Measurements from ENCODE around the gene CLP1. TPM values are rescaled to one million over a fixed set of nuclear protein-coding genes. Genes with fewer than 3 reads are reported as not detected.

Gene CLP1
- 1 to 10 TPM; 4.0 to 9.0 (median 7.1) TPM for total RNA-seq
- polyA plus RNA-seq: 1 to 10 TPM; 2.9 to 9.0 TPM
- long read RNA-seq, donor 1, transcript CLP1-205 (3 exons, 2,435 nt): major isoform, 9 of 11 reads
- long read RNA-seq, donor 1, partial matches to known transcripts: 1 of 11 reads
- long read RNA-seq, donor 1, other reads (novel, unspliced or antisense): 0 of 11 reads
- long read RNA-seq, donor 2, transcript CLP1-205 (3 exons, 2,435 nt): major isoform, 5 of 5 reads
- long read RNA-seq, donor 2, partial matches to known transcripts: 0 of 5 reads
- long read RNA-seq, donor 2, other reads (novel, unspliced or antisense): 0 of 5 reads
- long read RNA-seq, donor 3, transcript CLP1-205 (3 exons, 2,435 nt): major isoform, 40 of 44 reads
- long read RNA-seq, donor 3, partial matches to known transcripts: 1 of 44 reads
- long read RNA-seq, donor 3, other reads (novel, unspliced or antisense): 1 of 44 reads

DNA sequence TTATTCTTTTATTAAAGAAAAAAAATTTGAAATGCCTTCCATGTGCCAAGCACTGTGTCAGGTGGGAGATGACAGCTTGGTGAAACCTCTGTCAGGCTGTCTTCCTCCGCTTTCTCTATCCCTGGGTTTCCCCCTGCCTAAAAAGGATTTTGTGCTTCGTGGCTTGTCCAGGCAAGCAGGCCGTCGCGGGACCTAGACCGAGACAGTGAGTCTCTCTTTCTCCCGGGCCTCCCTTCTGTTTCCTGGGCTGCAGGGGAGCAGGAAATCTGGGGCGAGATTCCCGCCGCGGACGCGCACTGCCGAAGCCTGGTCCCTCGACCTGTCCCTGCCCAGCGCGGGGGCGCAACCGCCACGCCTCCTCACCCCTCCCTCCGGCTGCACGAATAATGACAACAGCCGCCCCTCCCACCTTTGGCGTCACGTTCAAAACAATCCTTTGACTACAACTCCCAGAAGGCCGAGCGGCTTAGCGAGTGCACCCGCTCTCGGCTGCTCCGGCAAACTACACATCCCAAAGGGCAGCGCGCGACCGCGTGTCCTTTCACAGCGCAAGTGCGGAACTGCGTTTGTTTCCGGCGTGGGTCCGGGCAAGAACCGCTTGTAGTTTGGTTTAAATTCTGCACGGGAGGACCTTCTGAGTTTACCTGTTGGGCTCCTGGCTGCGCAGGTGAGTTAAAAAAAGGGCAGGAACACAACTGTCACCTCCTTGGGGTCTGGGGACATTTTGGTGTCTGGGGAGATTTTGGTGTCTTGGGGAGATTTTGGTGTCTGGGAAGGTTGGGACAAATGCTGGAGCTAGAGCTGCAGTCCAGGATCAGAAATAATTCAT lies at the start of gene CLP1:
CLP1 (plus strand) TSS at position 569 of the 829 bp plus-strand sequence. CDS start 1,715 bp downstream, outside the sequence.
- H3K4me3 ChIP-seq: peak within 1 kb of the TSS; percentile 27 to 88 (median 69)
- DNase-seq: peak; percentile 99 to 100
- no peaks in the 10 kb centered on the region for H3K9me3 ChIP-seq
- peaks cover 0 to 34% (median 26%) of the 10 kb centered on the region in 9 donors for H3K36me3 ChIP-seq
- intact Hi-C loops (cut with DNase I): loop anchor here in 3 of 10 donors (1.0 to 10.0 kb wide), 2 partner anchors 10 to 147 kb away; no protein-coding TSS in a partner anchor
- ATAC-seq: peak; percentile 99
- H3K27me3 ChIP-seq: peaks cover 0 to under 1% (median 0%) of the 10 kb centered on the region in 7 donors
- TF ChIP-seq, protein P1, sequence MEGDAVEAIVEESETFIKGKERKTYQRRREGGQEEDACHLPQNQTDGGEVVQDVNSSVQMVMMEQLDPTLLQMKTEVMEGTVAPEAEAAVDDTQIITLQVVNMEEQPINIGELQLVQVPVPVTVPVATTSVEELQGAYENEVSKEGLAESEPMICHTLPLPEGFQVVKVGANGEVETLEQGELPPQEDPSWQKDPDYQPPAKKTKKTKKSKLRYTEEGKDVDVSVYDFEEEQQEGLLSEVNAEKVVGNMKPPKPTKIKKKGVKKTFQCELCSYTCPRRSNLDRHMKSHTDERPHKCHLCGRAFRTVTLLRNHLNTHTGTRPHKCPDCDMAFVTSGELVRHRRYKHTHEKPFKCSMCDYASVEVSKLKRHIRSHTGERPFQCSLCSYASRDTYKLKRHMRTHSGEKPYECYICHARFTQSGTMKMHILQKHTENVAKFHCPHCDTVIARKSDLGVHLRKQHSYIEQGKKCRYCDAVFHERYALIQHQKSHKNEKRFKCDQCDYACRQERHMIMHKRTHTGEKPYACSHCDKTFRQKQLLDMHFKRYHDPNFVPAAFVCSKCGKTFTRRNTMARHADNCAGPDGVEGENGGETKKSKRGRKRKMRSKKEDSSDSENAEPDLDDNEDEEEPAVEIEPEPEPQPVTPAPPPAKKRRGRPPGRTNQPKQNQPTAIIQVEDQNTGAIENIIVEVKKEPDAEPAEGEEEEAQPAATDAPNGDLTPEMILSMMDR (IDR thresholded peaks at IDR 0.05): no peak
- peak within 1 kb of the TSS; percentile 14 to 97 (median 86) for H3K27ac ChIP-seq
- peaks cover 3 to 40% (median 18%) of the 10 kb centered on the region in 9 donors for H3K4me1 ChIP-seq
- WGBS, 2 donors: 1% methylated on average over 45 of the region's 45 CpGs

DNA sequence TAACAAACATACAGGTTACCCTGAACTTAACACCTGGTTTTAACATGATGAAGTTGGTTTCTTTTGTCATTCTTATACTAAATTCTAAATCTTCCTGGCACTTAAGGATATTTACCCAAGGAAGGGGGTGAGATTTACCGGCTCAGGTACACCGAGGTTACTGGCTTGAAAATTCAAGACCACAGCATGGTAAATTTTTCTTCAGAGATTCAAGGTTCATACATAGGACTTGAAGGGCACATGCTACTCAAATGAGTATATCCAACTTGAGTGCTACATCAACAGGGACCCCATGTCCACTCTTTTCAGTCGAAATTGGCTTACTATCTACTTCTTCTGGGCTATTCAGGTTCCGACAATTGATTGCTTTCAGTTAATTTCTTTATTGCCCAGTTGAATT lies 47.4 kb upstream of the CLP1 start:
- no peak for ATAC-seq
- peaks cover 0 to 100% (median 16%) of the 10 kb centered on the region in 9 donors for H3K36me3 ChIP-seq
- H3K4me3 ChIP-seq: no peak overlapping the region
- peaks cover 0 to 4% (median 0%) of the 10 kb centered on the region in 9 donors for H3K4me1 ChIP-seq
- no peaks in the 10 kb centered on the region for H3K9me3 ChIP-seq
- peaks cover 0 to 2% (median 0%) of the 10 kb centered on the region in 7 donors for H3K27me3 ChIP-seq
- WGBS, 2 donors: 95% methylated on average over 4 of the region's 4 CpGs
- no peak overlapping the region for H3K27ac ChIP-seq
- TF ChIP-seq, protein P1 (IDR thresholded peaks at IDR 0.05): no peak
- intact Hi-C loops (cut with DNase I): no loop called here
- no peak for DNase-seq

DNA sequence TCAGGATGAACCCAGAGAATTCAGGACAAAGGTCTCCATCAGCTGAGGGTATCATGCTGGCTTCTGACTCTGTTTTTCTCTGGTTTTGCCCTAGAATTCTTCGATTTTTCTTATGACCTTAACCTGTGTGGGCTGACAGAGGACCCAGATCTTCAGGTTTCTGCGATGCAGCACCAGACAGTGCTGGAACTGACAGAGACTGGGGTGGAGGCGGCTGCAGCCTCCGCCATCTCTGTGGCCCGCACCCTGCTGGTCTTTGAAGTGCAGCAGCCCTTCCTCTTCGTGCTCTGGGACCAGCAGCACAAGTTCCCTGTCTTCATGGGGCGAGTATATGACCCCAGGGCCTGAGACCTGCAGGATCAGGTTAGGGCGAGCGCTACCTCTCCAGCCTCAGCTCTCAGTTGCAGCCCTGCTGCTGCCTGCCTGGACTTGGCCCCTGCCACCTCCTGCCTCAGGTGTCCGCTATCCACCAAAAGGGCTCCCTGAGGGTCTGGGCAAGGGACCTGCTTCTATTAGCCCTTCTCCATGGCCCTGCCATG lies 43.3 kb upstream of the CLP1 start:
- intact Hi-C loops (cut with DNase I): no loop called here

More for the DNA sequence above, 43.3 kb upstream of the CLP1 start:
- WGBS, 2 donors: 81 to 83% methylated on average over 10 of the region's 10 CpGs
- Histone ChIP-seq H3K27ac (no peak overlapping the region), H3K4me3 (no peak overlapping the region), H3K27me3 (no peaks in the 10 kb centered on the region), H3K4me1 (no peaks in the 10 kb centered on the region), H3K9me3 (peaks cover 0 to 8% (median 0%) of the 10 kb centered on the region in 11 donors), H3K36me3 (peaks cover 0 to 87% (median 10%) of the 10 kb centered on the region in 9 donors)
- ATAC-seq (no peak), DNase-seq (no peak)
- TF ChIP-seq, protein P1 (IDR thresholded peaks at IDR 0.05): no peak

Measured in heart right ventricle (tissue), 16 donors.